SK-N-SH (cell line): Measurements from ENCODE around the gene THADA. TPM values are rescaled to one million over a fixed set of nuclear protein-coding genes. Genes with fewer than 3 reads are reported as not detected.

Experiments used
- FOSL2 ChIP-seq: IDR thresholded peaks from 2 replicates; pipeline ENCODE4 v1.4.0; 2012; ENCODE audit warnings: low read depth, mild to moderate bottlenecking, moderate library complexity, borderline replicate concordance
- JUND ChIP-seq: IDR thresholded peaks from 2 replicates; pipeline ENCODE4 v1.4.0; 2012
- POLR2AphosphoS5 ChIP-seq: IDR thresholded peaks from 2 replicates; pipeline ENCODE4 v1.6.1; 2012; ENCODE audit warnings: low read depth, low read length
- TCF12 ChIP-seq: IDR thresholded peaks from 2 replicates; pipeline ENCODE4 v1.4.0; 2012
- TEAD4 ChIP-seq: IDR thresholded peaks from 2 replicates; pipeline ENCODE4 v1.4.0; 2012; ENCODE audit warnings: mild to moderate bottlenecking, borderline replicate concordance; ENCODE audit not compliant: insufficient read depth
- polyA plus RNA-seq, 3 experiments: library from polyadenylated mRNA; depleted of rRNA; stranded (reverse); fragments of >200 nt; gene quantifications; 2 replicates each; pipeline ENCODE4 v1.2.3, GENCODE V29; 2012
- TF ChIP-seq, protein P1 (sequence below): IDR thresholded peaks from 2 replicates; pipeline ENCODE4 v1.6.1; 2012; ENCODE audit warnings: mild to moderate bottlenecking, low read depth, low read length, moderate library complexity
- TF ChIP-seq, protein P2 (sequence below): fragments of 200-600 bp; sonication (generic); IDR thresholded peaks from 2 replicates; pipeline ENCODE4 v1.6.1; 2017; ENCODE audit warnings: antibody characterized with exemption, mild to moderate bottlenecking, moderate library complexity
- TF ChIP-seq, protein P3 (sequence below): IDR thresholded peaks from 2 replicates; pipeline ENCODE4 v1.4.0; 2012; ENCODE audit warnings: low read depth, borderline replicate concordance
- TF ChIP-seq, protein P4 (sequence below): IDR thresholded peaks from 2 replicates; pipeline ENCODE4; 2012
- TF ChIP-seq, protein P5 (sequence below): fragments of 150-350 bp; IDR thresholded peaks from 2 replicates; pipeline ENCODE4 v1.6.1; 2017; ENCODE audit warnings: antibody characterized with exemption, low read length, low read depth, borderline replicate concordance

The THADA gene
- polyA plus RNA-seq, 1 of the 3 experiments (the other 2 are of a cell fraction) = 25.6 TPM

DNA sequence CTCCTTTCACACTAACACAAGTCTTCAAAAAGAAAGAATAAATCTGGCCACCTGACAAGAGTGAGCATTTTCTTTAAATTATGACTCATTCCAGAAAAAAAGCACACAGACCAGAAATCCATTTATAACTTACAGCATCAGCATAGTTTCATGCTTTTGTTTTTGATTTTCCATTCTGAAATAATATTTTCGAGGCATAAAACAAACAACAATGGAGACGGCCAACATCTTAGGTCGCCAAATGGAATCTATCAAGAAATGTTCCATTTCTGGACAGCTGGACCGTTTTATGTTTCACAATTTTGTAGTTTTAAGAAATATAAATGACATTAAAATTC is 204.0 kb downstream of the THADA start (continued):
- TF ChIP-seq, protein P1, sequence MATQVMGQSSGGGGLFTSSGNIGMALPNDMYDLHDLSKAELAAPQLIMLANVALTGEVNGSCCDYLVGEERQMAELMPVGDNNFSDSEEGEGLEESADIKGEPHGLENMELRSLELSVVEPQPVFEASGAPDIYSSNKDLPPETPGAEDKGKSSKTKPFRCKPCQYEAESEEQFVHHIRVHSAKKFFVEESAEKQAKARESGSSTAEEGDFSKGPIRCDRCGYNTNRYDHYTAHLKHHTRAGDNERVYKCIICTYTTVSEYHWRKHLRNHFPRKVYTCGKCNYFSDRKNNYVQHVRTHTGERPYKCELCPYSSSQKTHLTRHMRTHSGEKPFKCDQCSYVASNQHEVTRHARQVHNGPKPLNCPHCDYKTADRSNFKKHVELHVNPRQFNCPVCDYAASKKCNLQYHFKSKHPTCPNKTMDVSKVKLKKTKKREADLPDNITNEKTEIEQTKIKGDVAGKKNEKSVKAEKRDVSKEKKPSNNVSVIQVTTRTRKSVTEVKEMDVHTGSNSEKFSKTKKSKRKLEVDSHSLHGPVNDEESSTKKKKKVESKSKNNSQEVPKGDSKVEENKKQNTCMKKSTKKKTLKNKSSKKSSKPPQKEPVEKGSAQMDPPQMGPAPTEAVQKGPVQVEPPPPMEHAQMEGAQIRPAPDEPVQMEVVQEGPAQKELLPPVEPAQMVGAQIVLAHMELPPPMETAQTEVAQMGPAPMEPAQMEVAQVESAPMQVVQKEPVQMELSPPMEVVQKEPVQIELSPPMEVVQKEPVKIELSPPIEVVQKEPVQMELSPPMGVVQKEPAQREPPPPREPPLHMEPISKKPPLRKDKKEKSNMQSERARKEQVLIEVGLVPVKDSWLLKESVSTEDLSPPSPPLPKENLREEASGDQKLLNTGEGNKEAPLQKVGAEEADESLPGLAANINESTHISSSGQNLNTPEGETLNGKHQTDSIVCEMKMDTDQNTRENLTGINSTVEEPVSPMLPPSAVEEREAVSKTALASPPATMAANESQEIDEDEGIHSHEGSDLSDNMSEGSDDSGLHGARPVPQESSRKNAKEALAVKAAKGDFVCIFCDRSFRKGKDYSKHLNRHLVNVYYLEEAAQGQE = no peak
- TF ChIP-seq, protein P2, sequence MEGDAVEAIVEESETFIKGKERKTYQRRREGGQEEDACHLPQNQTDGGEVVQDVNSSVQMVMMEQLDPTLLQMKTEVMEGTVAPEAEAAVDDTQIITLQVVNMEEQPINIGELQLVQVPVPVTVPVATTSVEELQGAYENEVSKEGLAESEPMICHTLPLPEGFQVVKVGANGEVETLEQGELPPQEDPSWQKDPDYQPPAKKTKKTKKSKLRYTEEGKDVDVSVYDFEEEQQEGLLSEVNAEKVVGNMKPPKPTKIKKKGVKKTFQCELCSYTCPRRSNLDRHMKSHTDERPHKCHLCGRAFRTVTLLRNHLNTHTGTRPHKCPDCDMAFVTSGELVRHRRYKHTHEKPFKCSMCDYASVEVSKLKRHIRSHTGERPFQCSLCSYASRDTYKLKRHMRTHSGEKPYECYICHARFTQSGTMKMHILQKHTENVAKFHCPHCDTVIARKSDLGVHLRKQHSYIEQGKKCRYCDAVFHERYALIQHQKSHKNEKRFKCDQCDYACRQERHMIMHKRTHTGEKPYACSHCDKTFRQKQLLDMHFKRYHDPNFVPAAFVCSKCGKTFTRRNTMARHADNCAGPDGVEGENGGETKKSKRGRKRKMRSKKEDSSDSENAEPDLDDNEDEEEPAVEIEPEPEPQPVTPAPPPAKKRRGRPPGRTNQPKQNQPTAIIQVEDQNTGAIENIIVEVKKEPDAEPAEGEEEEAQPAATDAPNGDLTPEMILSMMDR = no peak
- TF ChIP-seq, protein P3, sequence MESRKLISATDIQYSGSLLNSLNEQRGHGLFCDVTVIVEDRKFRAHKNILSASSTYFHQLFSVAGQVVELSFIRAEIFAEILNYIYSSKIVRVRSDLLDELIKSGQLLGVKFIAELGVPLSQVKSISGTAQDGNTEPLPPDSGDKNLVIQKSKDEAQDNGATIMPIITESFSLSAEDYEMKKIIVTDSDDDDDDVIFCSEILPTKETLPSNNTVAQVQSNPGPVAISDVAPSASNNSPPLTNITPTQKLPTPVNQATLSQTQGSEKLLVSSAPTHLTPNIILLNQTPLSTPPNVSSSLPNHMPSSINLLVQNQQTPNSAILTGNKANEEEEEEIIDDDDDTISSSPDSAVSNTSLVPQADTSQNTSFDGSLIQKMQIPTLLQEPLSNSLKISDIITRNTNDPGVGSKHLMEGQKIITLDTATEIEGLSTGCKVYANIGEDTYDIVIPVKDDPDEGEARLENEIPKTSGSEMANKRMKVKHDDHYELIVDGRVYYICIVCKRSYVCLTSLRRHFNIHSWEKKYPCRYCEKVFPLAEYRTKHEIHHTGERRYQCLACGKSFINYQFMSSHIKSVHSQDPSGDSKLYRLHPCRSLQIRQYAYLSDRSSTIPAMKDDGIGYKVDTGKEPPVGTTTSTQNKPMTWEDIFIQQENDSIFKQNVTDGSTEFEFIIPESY = no peak
- TF ChIP-seq JUND = peak; percentile 87
- TF ChIP-seq, protein P4, sequence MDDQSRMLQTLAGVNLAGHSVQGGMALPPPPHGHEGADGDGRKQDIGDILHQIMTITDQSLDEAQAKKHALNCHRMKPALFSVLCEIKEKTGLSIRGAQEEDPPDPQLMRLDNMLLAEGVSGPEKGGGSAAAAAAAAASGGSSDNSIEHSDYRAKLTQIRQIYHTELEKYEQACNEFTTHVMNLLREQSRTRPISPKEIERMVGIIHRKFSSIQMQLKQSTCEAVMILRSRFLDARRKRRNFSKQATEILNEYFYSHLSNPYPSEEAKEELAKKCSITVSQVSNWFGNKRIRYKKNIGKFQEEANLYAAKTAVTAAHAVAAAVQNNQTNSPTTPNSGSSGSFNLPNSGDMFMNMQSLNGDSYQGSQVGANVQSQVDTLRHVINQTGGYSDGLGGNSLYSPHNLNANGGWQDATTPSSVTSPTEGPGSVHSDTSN = peak; percentile 75
- TF ChIP-seq, protein P5, sequence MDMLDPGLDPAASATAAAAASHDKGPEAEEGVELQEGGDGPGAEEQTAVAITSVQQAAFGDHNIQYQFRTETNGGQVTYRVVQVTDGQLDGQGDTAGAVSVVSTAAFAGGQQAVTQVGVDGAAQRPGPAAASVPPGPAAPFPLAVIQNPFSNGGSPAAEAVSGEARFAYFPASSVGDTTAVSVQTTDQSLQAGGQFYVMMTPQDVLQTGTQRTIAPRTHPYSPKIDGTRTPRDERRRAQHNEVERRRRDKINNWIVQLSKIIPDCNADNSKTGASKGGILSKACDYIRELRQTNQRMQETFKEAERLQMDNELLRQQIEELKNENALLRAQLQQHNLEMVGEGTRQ = no peak
- TF ChIP-seq POLR2AphosphoS5 = peak; percentile 48; the same call in 1 of the 2 replicates
- TF ChIP-seq TCF12 = peak; percentile 83
- TF ChIP-seq TEAD4 = peak; percentile 54; the same call in 1 of the 2 replicates
- peak; percentile 85 for TF ChIP-seq FOSL2
- TF ChIP-seq, all 33 proteins: peak for 13
